DMS114 treated with DMSO at 0.1 percent for 48 hours (cell line): ENCODE measurements around the gene TBX2.

ENCODE experiments used
- DNase-seq: peaks from one replicate; lab custom pipeline; 2025; ENCODE audit not compliant: unreplicated experiment; lab: John Stamatoyannopoulos, UW

TBX2 gene

GRCh38 chr17:61368832-61369450 is 30.7 kb upstream of the TBX2 start:
- no peak for DNase-seq

- no peak for DNase-seq
These were observed 29.9 kb upstream of the TBX2 start for GRCh38 chr17:61369751-61370150.

- no peak for DNase-seq
These were observed 28.5 kb upstream of the TBX2 start for GRCh38 chr17:61371179-61371578.

GRCh38 chr17:61371606-61372005 is 28.0 kb upstream of the TBX2 start:
- no peak for DNase-seq

- DNase-seq: no peak
These were observed 27.2 kb upstream of the TBX2 start for GRCh38 chr17:61372436-61372835.

- no peak for DNase-seq
These were observed 22.5 kb upstream of the TBX2 start for GRCh38 chr17:61376931-61377838.

GRCh38 chr17:61378658-61379456 is 20.8 kb upstream of the TBX2 start:
- DNase-seq: no peak

GRCh38 chr17:61379457-61380216 is 20.0 kb upstream of the TBX2 start:
- no peak for DNase-seq

GRCh38 chr17:61380217-61380835 is 19.3 kb upstream of the TBX2 start:
- no peak for DNase-seq

GRCh38 chr17:61380836-61381525 is 18.7 kb upstream of the TBX2 start:
- DNase-seq: no peak

GRCh38 chr17:61381537-61381936 is 18.1 kb upstream of the TBX2 start:
- DNase-seq: no peak

GRCh38 chr17:61382796-61383688 is 16.6 kb upstream of the TBX2 start:
- DNase-seq: no peak

GRCh38 chr17:61383689-61384201 is 15.9 kb upstream of the TBX2 start:
- DNase-seq: no peak

- DNase-seq: no peak
These were observed 15.3 kb upstream of the TBX2 start for GRCh38 chr17:61384354-61384691.

- no peak for DNase-seq
These were observed 14.7 kb upstream of the TBX2 start for GRCh38 chr17:61384692-61385576.

GRCh38 chr17:61385577-61386236 is 13.9 kb upstream of the TBX2 start:
- DNase-seq: no peak

- DNase-seq: no peak
These were observed 13.4 kb upstream of the TBX2 start for GRCh38 chr17:61386251-61386650.
